Calu3 (cell line): ENCODE data around the gene MMP7. TPM values are rescaled to one million over a fixed set of nuclear protein-coding genes. Genes with fewer than 3 reads are reported as not detected.

ENCODE experiments used
- BruUV-seq: library from RNA; stranded (reverse); fragments of 400-500 nt; replicated peaks from 2 replicates; lab custom pipeline; 2021; lab: Mats Ljungman, UMichigan
- CTCF ChIA-PET: fragments of 300-600 bp; sonication (Branson Sonifier 250); formaldehyde crosslinking; loops from one replicate; lab custom pipeline; 2022; ENCODE audit warnings: antibody characterized with exemption; lab: Charles Lee
- DNase-seq: peaks from one replicate; pipeline ENCODE4 v3.0.0; 2022
- H3K27ac Mint-ChIP-seq: one replicate; pipeline ENCODE4 v1.8.0; 2022; ENCODE audit warnings: mixed read lengths; ENCODE audit not compliant: unreplicated experiment
- H3K27me3 Mint-ChIP-seq: one replicate; pipeline ENCODE4 v1.8.0; 2022; ENCODE audit warnings: mixed read lengths; ENCODE audit not compliant: unreplicated experiment
- H3K36me3 Mint-ChIP-seq: one replicate; pipeline ENCODE4 v1.8.0; 2022; ENCODE audit warnings: mild to moderate bottlenecking, moderate library complexity, mixed read lengths; ENCODE audit not compliant: insufficient read depth, unreplicated experiment
- H3K4me1 Mint-ChIP-seq: one replicate; pipeline ENCODE4 v1.8.0; 2022; ENCODE audit warnings: mild to moderate bottlenecking, low read depth, mixed read lengths; ENCODE audit not compliant: unreplicated experiment
- H3K4me3 Mint-ChIP-seq: one replicate; pipeline ENCODE4 v1.8.0; 2022; ENCODE audit warnings: mild to moderate bottlenecking, low read depth, moderate library complexity, mixed read lengths; ENCODE audit not compliant: unreplicated experiment
- H3K9me3 Mint-ChIP-seq: one replicate; pipeline ENCODE4 v1.8.0; 2022; ENCODE audit warnings: low read depth, mixed read lengths; ENCODE audit not compliant: unreplicated experiment
- intact Hi-C: fragments of 100-400 bp; cut with micrococcal nuclease; formaldehyde crosslinking; loops from one replicate; pipeline ENCODE4 v1.10.0; 2022; ENCODE audit not compliant: unreplicated experiment
- total RNA-seq: library from RNA; stranded (reverse); gene quantifications from 2 replicates; pipeline ENCODE4 v1.2.3, GENCODE V29; 2022
- TF ChIP-seq, protein P1 (sequence below): fragments of 200-600 bp; IDR thresholded peaks from one replicate; pipeline ENCODE4 v1.8.0; 2022; ENCODE audit warnings: antibody characterized with exemption; ENCODE audit not compliant: unreplicated experiment

Gene MMP7
- total RNA-seq, 1 experiment from 2014 or later, result 171 TPM

- BruUV-seq, result no TSS peak
- Mint-ChIP-seq H3K4me3 (no peak overlapping the region), H3K27ac (no peak overlapping the region), H3K9me3 (no peaks in the 10 kb centered on the region), H3K27me3 (no peaks in the 10 kb centered on the region), H3K36me3 (no peaks in the 10 kb centered on the region), H3K4me1 (peaks cover 43% of the 10 kb centered on the region)
- CTCF ChIA-PET, result interaction anchor here (1.7 kb wide), 1 partner anchor 9 kb away, joined by 4 read pairs; no protein-coding TSS in a partner anchor
- TF ChIP-seq, protein P1, sequence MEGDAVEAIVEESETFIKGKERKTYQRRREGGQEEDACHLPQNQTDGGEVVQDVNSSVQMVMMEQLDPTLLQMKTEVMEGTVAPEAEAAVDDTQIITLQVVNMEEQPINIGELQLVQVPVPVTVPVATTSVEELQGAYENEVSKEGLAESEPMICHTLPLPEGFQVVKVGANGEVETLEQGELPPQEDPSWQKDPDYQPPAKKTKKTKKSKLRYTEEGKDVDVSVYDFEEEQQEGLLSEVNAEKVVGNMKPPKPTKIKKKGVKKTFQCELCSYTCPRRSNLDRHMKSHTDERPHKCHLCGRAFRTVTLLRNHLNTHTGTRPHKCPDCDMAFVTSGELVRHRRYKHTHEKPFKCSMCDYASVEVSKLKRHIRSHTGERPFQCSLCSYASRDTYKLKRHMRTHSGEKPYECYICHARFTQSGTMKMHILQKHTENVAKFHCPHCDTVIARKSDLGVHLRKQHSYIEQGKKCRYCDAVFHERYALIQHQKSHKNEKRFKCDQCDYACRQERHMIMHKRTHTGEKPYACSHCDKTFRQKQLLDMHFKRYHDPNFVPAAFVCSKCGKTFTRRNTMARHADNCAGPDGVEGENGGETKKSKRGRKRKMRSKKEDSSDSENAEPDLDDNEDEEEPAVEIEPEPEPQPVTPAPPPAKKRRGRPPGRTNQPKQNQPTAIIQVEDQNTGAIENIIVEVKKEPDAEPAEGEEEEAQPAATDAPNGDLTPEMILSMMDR, result no peak
- intact Hi-C loops, result no loop called here
- DNase-seq, result no peak
Observed at GRCh38 chr11:102559839-102560238, 29.3 kb upstream of the MMP7 start.

GRCh38 chr11:102555091-102555490 is 24.5 kb upstream of the MMP7 start:
- CTCF ChIA-PET, result interaction anchor here (2.1 kb wide), 1 partner anchor 9 kb away, joined by 7 read pairs; no protein-coding TSS in a partner anchor
- no peaks in the 10 kb centered on the region for H3K27me3 Mint-ChIP-seq
- no TSS peak for BruUV-seq
- no peak overlapping the region for H3K27ac Mint-ChIP-seq
- peaks cover 48% of the 10 kb centered on the region for H3K4me1 Mint-ChIP-seq
- TF ChIP-seq, protein P1, result no peak
- no peak for DNase-seq
- no peak overlapping the region for H3K4me3 Mint-ChIP-seq
- peaks cover 13% of the 10 kb centered on the region for H3K36me3 Mint-ChIP-seq
- intact Hi-C loops, result no loop called here
- H3K9me3 Mint-ChIP-seq, result no peaks in the 10 kb centered on the region

DNA sequence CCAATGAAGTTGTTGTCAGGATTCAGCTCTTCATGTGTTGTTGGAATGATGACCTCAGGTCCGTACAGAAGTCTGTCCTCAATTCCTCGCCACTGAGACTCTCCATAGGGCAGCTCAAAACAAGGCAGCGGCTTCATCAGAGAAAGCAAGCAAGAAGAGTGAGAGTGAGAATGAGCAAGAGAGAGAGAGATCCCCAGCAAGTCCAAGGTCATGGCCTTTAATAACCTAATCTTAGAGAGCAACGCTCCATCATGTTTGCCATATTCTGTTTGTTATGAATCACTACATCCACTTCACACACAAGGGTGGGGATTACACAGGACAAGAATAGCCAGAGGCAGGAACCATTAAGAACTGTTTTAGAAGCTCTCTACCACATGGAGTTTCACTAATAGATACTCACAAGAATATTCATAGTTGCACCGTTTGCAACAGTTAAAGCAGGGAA is 23.3 kb upstream of the MMP7 start:
- CTCF ChIA-PET, result interaction anchor here (2.1 kb wide), 1 partner anchor 10 kb away, joined by 7 read pairs; no protein-coding TSS in a partner anchor
- intact Hi-C loops, result loop anchor here (5.0 kb wide), 1 partner anchor 43 kb away; no protein-coding TSS in a partner anchor
- Mint-ChIP-seq H3K4me1 (peaks cover 35% of the 10 kb centered on the region), H3K9me3 (no peaks in the 10 kb centered on the region), H3K27ac (no peak overlapping the region), H3K27me3 (no peaks in the 10 kb centered on the region), H3K4me3 (no peak overlapping the region), H3K36me3 (peaks cover 13% of the 10 kb centered on the region)
- BruUV-seq, result no TSS peak
- TF ChIP-seq, protein P1, result no peak
- no peak for DNase-seq

- H3K4me3 Mint-ChIP-seq, result peak overlapping the region; percentile 31
- no peaks in the 10 kb centered on the region for H3K9me3 Mint-ChIP-seq
- DNase-seq, result peak; percentile 62
- BruUV-seq, result no TSS peak
- H3K36me3 Mint-ChIP-seq, result peaks cover 13% of the 10 kb centered on the region
- peaks cover 42% of the 10 kb centered on the region for H3K4me1 Mint-ChIP-seq
- TF ChIP-seq, protein P1, result no peak
- CTCF ChIA-PET, result interaction anchor here (1.5 to 2.1 kb wide), 2 partner anchors 12 kb away, joined by 3 to 7 read pairs; no protein-coding TSS in a partner anchor
- intact Hi-C loops, result loop anchor here (5.0 kb wide), 1 partner anchor 45 kb away; no protein-coding TSS in a partner anchor
- H3K27me3 Mint-ChIP-seq, result no peaks in the 10 kb centered on the region
- H3K27ac Mint-ChIP-seq, result peak overlapping the region; percentile 87
Observed at GRCh38 chr11:102552447-102553194, 22.1 kb upstream of the MMP7 start.
